Loucy (cell line): ENCODE measurements around the gene WWOX.

Source experiments
- EZH2phosphoT487 ChIP-seq: fragments of 200-600 bp; IDR thresholded peaks from 2 replicates; pipeline ENCODE4 v1.6.1; 2018; ENCODE audit warnings: antibody characterized with exemption, mild to moderate bottlenecking, moderate library complexity, borderline replicate concordance
- TF ChIP-seq, protein P1 (sequence below): fragments of 200-600 bp; sonication (generic); conservative IDR thresholded peaks from 2 replicates; pipeline ENCODE4 v1.5.1; 2014; ENCODE audit warnings: mild to moderate bottlenecking, antibody characterized with exemption, low read length

DNA sequence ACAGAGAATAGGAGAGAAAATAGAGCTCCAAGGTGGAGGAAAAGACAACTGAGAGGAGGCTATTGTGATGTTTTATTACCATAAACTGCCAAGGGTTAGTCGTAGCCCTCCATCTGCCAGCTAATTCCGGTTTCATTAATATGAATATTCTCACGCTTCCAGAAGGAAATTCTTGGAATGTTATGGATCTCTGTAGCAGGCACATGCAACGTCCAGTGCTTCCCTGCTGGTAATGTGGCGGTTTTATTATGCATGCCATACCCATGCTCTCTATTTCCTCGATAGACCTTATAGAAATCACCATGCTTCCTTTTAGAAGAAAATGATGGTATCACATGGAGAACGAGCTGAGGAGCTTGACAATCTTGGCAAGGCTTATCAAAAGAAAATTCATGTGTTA, 1037.5 kb downstream of the WWOX start:
- TF ChIP-seq, protein P1, sequence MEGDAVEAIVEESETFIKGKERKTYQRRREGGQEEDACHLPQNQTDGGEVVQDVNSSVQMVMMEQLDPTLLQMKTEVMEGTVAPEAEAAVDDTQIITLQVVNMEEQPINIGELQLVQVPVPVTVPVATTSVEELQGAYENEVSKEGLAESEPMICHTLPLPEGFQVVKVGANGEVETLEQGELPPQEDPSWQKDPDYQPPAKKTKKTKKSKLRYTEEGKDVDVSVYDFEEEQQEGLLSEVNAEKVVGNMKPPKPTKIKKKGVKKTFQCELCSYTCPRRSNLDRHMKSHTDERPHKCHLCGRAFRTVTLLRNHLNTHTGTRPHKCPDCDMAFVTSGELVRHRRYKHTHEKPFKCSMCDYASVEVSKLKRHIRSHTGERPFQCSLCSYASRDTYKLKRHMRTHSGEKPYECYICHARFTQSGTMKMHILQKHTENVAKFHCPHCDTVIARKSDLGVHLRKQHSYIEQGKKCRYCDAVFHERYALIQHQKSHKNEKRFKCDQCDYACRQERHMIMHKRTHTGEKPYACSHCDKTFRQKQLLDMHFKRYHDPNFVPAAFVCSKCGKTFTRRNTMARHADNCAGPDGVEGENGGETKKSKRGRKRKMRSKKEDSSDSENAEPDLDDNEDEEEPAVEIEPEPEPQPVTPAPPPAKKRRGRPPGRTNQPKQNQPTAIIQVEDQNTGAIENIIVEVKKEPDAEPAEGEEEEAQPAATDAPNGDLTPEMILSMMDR, result no peak
- no peak for TF ChIP-seq EZH2phosphoT487
